DND-41 (cell line): ENCODE results near the gene MISFA.

Experiments
- ATAC-seq: fragments of 200-7000 bp; cut with Tn5 transposase; 3 replicates; pipeline ENCODE4 v1.9.1; 2021; ENCODE audit warnings: low read depth; ENCODE audit not compliant: insufficient read depth
- DNase-seq: peaks from one replicate; pipeline ENCODE4 v3.0.0-alpha.2; 2020
- H2AFZ ChIP-seq: 2 replicates; pipeline ENCODE4 v1.6.0; 2012; ENCODE audit warnings: low read depth, low read length
- H3K27ac ChIP-seq: 2 replicates; pipeline ENCODE4 v1.5.1; 2012; ENCODE audit warnings: low read length, inconsistent platforms
- H3K27me3 ChIP-seq: fragments of 200-600 bp; sonication (generic); 2 replicates; pipeline ENCODE4 v1.6.0; 2012; ENCODE audit warnings: low read length, mild to moderate bottlenecking, inconsistent platforms; ENCODE audit not compliant: insufficient read depth, poor library complexity
- H3K36me3 ChIP-seq: 2 replicates; pipeline ENCODE4 v1.5.1; 2012; ENCODE audit warnings: low read length, inconsistent platforms; ENCODE audit not compliant: insufficient read depth
- H3K4me1 ChIP-seq: 2 replicates; pipeline ENCODE4 v1.5.1; 2012; ENCODE audit warnings: mild to moderate bottlenecking, low read length; ENCODE audit not compliant: insufficient read depth
- H3K4me2 ChIP-seq: 2 replicates; pipeline ENCODE4 v1.6.0; 2012; ENCODE audit warnings: mild to moderate bottlenecking, moderate library complexity, low read length, inconsistent platforms; ENCODE audit not compliant: insufficient read depth
- H3K4me3 ChIP-seq, 2 experiments: fragments of 200-600 bp in 1 of 2; shearing (Covaris generic) in 1 of 2; 2 replicates each; pipeline ENCODE4 v1.5.1; 2012 to 2016; ENCODE audit warnings: inconsistent platforms in 2 of 2, low read length in 2 of 2, mild to moderate bottlenecking in 2 of 2, low read depth in 1 of 2, moderate library complexity in 1 of 2
- H3K79me2 ChIP-seq: 2 replicates; pipeline ENCODE4 v1.6.0; 2012; ENCODE audit warnings: low read length, inconsistent platforms; ENCODE audit not compliant: insufficient read depth
- H3K9ac ChIP-seq: 2 replicates; pipeline ENCODE4 v1.6.0; 2012; ENCODE audit warnings: low read depth, mild to moderate bottlenecking, inconsistent platforms, low read length, moderate library complexity
- H3K9me3 ChIP-seq: 2 replicates; pipeline ENCODE4 v1.5.1; 2012; ENCODE audit warnings: low read length, moderate library complexity, mild to moderate bottlenecking, inconsistent platforms; ENCODE audit not compliant: insufficient read depth, severe bottlenecking
- H4K20me1 ChIP-seq: 2 replicates; pipeline ENCODE4 v1.6.0; 2012; ENCODE audit warnings: low read length; ENCODE audit not compliant: insufficient read depth
- CTCF ChIP-seq: IDR thresholded peaks from 2 replicates; pipeline ENCODE4 v1.5.1; 2012; ENCODE audit warnings: borderline replicate concordance, low read length, moderate library complexity, mild to moderate bottlenecking; ENCODE audit not compliant: poor library complexity, severe bottlenecking; ENCODE audit errors: extremely low read depth
- EZH2 ChIP-seq: IDR thresholded peaks from 3 replicates; pipeline ENCODE4 v1.6.1; 2012; ENCODE audit warnings: borderline replicate concordance, low read depth, mild to moderate bottlenecking, moderate library complexity, low read length, inconsistent platforms; ENCODE audit not compliant: severe bottlenecking

The MISFA gene

GRCh38 chr11:18608376-18608775, 8.8 kb downstream of the MISFA start:
- DNase-seq (no peak), ATAC-seq (no peak)
- peaks cover 49% of the 10 kb centered on the region for H3K36me3 ChIP-seq

GRCh38 chr11:18611196-18611595, 11.6 kb downstream of the MISFA start:
- H2AFZ ChIP-seq = no peak overlapping the region
- no peaks in the 10 kb centered on the region for H3K4me1 ChIP-seq
- peaks cover 73% of the 10 kb centered on the region for H3K36me3 ChIP-seq
- H3K4me2 ChIP-seq = no peak overlapping the region
- no peaks in the 10 kb centered on the region for H3K9me3 ChIP-seq
- no peaks in the 10 kb centered on the region for H3K27me3 ChIP-seq
- TF ChIP-seq CTCF (no peak), EZH2 (no peak)
- no peak overlapping the region for H3K9ac ChIP-seq
- H3K27ac ChIP-seq = no peak overlapping the region
- H4K20me1 ChIP-seq = peaks cover 12% of the 10 kb centered on the region; the same call in 1 of the 2 replicates
- ATAC-seq (no peak), DNase-seq (no peak)
- no peak overlapping the region for H3K4me3 ChIP-seq
- peaks cover 23% of the 10 kb centered on the region; the same call in 1 of the 2 replicates for H3K79me2 ChIP-seq

More at GRCh38 chr11:18608376-18608775, 8.8 kb downstream of the MISFA start:
- no peaks in the 10 kb centered on the region for H3K9me3 ChIP-seq
- H2AFZ ChIP-seq = no peak overlapping the region
- H3K27me3 ChIP-seq = no peaks in the 10 kb centered on the region
- H3K9ac ChIP-seq = no peak overlapping the region
- H3K4me2 ChIP-seq = no peak overlapping the region
- TF ChIP-seq EZH2 (no peak), CTCF (no peak)
- no peak overlapping the region for H3K27ac ChIP-seq
- 0 out of 2 replicates have a peak, but pooled peaks cover 2% of the 10 kb centered on the region for H3K79me2 ChIP-seq
- H3K4me1 ChIP-seq = no peaks in the 10 kb centered on the region
- no peak overlapping the region for H3K4me3 ChIP-seq
- H4K20me1 ChIP-seq = no peaks in the 10 kb centered on the region

GRCh38 chr11:18612394-18612793, 12.8 kb downstream of the MISFA start:
- no peak for TF ChIP-seq CTCF
- no peak for TF ChIP-seq EZH2
- Histone ChIP-seq H3K4me3 (no peak overlapping the region), H3K9ac (no peak overlapping the region), H3K4me1 (peaks cover 9% of the 10 kb centered on the region), H3K27ac (no peak overlapping the region), H3K4me2 (no peak overlapping the region), H4K20me1 (peaks cover 19% of the 10 kb centered on the region; the same call in 1 of the 2 replicates), H2AFZ (no peak overlapping the region), H3K27me3 (no peaks in the 10 kb centered on the region), H3K79me2 (peaks cover 32% of the 10 kb centered on the region), H3K9me3 (no peaks in the 10 kb centered on the region), H3K36me3 (peaks cover 69% of the 10 kb centered on the region)
- DNase-seq = no peak
- no peak for ATAC-seq

GRCh38 chr11:18614667-18615066, 15.1 kb downstream of the MISFA start:
- H3K4me1 ChIP-seq = peaks cover 32% of the 10 kb centered on the region
- no peaks in the 10 kb centered on the region for H3K27me3 ChIP-seq
- no peak overlapping the region for H3K4me2 ChIP-seq
- peaks cover 28% of the 10 kb centered on the region; the same call in 1 of the 2 replicates for H4K20me1 ChIP-seq
- ATAC-seq (no peak), DNase-seq (no peak)
- no peak overlapping the region for H3K9ac ChIP-seq
- H3K9me3 ChIP-seq = no peaks in the 10 kb centered on the region
- H3K79me2 ChIP-seq = peaks cover 45% of the 10 kb centered on the region
- TF ChIP-seq CTCF = no peak
- TF ChIP-seq EZH2 = no peak
- no peak overlapping the region for H3K27ac ChIP-seq
- H2AFZ ChIP-seq = no peak overlapping the region
- H3K36me3 ChIP-seq = peaks cover 52% of the 10 kb centered on the region
- H3K4me3 ChIP-seq = no peak overlapping the region
